LHCN-M2 (cell line): ENCODE results near the gene MEGF11. TPM values are rescaled to one million over a fixed set of nuclear protein-coding genes. Genes with fewer than 3 reads are reported as not detected.
A peak's percentile ranks its signal among the peaks of the same experiment; 100 is the strongest.

Source experiments
- DNase-seq: peaks from one replicate; pipeline ENCODE4 v3.0.0-alpha.2; 2012; ENCODE audit warnings: low read depth
- total RNA-seq: library from RNA; depleted of rRNA; stranded (reverse); fragments of >200 nt; gene quantifications from 2 replicates; pipeline ENCODE4 v1.2.3, GENCODE V29; 2014

MEGF11 gene
- total RNA-seq, 1 experiment from 2014 or later, result not detected

DNA sequence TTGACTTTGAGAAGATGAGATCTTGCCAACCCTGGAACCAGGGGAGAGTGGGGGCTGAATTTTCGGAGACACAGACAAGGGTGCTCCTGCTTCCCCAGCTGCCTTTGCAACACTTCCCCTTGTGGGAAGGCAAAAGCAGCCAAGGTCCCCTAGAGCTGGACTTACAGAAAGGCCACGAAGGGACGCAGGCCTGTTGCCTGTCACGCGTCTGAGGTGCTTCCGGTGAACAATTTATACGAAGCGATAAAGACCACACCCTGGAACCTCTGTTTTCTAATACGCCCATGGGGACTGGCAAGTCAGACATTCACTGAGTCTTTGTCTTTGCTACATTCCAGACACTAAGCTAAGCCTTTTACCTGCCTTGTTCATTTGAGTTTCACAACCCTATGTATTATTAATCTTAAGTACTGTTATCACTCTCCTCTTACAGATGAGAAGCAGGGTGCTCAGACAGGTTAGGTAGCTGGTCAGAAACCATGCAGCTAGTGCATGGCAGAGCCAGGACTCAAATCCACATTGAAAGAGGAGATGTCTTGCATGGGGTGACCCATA, 13.2 kb downstream of the MEGF11 start:
- no peak for DNase-seq

DNA sequence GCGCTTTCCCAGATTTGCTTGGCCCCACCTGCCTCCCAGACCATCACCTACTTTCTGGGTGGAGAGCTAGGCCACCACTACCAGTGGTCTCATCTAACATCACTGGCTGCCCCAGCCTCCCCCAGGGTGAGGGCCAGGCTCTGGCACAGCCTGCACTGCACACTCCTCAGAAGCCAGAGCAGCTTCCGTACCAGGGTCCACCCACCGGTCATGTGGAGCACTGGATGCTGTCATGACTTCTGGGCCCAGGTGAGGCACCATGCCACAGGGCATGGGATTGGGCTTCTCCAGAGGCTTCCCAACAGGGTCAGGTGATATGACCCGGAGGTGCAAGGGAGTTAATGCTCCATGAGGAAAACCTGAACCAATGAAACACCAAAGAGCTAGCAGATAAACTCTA, 14.0 kb downstream of the MEGF11 start:
- DNase-seq, result no peak

DNA sequence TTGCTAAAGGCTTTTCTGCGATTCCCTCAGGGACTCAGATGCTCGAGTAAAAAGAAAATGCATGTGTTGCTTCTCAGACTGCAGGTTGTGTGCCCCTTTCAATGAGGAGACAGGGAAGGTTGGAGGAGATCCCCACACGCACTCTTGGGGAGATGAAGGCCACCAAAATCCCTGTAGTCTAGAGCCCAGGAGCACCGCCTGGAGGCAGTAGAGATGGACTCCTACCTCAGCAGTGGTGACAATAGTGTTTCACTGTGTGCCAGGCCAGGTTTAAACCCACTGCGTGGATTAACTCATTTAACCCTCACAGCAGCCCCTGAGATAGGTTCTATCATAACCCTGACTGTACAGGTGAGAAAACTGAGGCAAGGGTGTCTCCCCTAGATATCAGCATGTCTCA, 15.2 kb downstream of the MEGF11 start:
- DNase-seq, result no peak

DNA sequence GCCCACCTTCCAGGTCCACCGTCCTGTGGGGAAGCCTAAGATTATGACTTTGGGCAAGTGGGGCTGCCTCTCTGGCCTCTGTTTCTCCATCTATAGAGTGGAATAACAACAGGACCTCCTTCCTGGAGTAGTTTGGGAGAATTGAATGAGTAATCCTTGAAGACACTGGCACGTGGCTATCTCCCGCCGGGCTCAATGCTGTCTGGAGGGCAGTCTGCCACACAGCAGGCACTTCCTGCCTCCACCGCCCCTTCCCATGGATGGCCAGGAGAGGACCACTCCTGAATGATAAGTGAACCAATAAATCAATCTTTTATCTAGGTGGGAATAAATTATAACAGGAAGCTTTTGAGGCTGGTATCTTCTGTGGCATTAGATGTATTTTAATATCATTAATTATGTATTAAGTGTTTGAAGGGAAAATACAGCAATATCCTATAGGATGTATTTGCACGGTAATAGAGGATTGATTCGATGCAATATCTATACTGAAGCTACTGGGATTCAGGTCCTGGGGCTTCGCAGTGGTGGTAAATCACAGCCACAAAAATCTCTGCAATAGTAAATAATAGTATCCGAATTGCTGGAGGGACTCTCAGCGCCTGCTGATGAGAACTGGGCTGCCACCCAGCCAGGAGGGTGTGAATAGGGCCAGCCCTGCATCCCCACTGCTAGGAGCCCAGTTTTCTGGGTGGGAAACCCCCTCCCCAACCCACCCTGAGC, 15.9 kb downstream of the MEGF11 start:
- DNase-seq, result no peak

DNA sequence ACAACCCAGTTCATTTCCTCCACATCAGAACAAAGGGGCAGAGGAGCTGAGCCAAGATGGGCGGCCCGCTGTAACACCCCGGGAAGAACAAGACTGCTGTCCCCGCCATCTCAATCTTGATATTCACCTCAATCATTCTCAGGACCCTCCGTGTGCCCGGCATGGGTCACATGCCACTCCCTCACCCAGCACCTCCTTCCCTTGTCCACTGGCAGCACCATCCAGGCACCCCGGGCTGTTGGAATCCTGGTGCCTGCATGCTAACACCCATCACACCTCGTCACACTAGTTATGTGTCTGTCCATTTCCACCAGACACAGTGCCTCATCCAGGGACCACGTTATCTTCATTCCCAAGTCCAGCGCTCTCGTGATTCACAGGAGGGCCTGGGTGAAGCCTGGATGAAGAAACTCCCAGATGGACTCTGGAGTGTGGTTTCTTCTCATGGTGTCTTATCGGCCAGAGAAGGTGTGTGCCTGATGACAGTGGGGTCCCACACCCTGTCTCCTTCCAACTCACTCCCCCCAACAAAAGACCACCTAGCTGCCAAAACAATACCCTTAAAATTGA, 16.7 kb downstream of the MEGF11 start:
- no peak for DNase-seq

DNA sequence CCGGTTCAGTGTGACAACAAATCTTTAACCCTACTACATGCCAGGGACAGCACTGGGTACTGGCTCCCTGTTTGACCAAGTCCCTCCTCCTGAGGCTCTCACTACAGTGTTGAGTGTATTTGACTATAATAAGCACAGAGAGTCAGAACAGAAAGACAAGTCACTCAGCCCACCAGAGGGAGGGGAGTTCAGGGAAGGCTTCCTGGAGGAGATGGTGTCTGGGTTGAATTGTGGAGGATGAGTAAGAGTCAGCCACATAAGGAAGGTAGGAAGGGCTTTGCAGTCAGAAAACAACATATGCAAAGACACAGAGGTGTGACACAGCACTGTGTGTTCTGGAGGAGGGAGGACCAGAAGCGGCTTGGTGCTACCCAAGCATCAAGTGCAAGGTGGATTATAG, 17.7 kb downstream of the MEGF11 start:
- no peak for DNase-seq

DNA sequence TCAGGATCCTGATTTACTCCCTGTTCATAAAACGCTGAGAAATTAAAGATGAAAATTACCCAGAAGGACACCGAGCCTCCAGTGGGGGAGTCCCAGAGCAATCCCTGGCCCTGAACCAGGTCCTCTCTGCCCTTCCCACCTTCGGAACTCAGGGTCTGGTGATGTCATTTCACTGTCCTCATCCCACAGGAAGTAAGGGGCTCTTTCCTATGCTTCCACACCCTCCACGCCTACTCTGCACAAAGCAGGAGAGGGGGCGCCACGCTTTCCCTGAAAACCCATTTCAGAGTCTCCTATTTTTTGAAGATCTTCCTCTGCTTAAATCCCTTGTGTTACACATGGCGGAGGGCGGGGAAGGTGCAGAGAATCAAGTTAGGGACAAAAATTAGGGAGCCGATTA, 18.8 kb downstream of the MEGF11 start:
- DNase-seq, result no peak

DNA sequence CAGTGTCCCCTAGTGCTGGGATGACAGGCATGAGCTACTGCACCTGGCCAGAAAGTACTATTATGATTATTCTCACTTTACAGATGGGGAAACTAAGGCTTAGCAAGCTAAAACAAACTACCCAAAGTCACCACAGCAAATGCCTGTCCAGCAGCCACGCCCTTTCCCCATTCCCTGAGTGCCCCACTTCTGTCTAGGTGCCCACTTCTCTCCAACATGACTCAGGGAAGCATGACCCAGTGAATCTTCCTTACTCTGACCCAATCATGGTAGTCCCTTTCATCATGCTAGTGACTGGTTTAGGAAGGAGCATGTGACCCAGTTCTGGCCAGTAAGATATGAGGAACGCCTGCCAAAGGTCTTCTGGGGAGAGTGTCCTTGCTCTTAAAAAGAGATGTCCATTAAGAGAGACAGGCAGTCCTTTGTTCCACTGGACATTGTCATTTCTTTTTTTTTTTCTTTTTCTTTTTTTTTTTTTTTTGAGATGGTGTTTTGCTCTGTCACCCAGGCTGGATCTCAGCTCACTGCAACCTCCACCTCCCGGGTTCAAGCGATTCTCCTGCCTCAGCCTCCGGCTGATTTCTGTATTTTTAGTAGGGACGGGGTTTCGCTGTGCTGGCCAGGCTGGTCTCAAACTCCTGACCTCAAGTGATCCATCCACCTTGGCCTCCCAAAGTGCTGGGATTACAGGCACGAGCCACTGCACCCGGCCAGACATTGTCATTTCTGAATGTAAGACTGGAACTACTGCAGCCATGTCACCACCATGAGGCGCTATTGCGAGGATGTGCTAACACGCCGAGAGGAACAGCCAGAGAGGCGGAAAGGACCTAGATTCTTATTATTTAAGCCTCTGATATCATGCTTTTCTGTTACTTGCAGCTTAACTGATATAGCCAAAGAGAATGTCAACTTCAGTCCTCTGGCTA, 19.8 kb downstream of the MEGF11 start:
- DNase-seq, result peak; percentile 28

DNA sequence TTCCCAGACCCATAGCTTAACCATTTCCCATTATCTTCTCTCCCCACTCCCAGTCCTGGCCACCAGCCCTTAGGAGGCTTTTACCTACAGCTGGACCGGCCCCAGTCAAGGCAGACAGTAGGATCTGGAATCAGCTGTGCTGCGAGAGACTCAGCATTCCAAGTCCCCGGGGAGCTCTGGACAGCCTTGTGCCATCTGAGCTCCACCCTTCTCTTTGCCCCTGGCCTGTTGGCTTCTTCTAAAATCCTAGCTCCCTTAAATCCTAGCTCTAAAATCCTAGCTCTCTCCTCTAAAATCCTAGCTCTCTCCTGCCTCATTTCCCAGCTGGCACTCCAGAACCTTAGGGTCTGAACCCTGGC, 21.3 kb downstream of the MEGF11 start:
- no peak for DNase-seq

DNA sequence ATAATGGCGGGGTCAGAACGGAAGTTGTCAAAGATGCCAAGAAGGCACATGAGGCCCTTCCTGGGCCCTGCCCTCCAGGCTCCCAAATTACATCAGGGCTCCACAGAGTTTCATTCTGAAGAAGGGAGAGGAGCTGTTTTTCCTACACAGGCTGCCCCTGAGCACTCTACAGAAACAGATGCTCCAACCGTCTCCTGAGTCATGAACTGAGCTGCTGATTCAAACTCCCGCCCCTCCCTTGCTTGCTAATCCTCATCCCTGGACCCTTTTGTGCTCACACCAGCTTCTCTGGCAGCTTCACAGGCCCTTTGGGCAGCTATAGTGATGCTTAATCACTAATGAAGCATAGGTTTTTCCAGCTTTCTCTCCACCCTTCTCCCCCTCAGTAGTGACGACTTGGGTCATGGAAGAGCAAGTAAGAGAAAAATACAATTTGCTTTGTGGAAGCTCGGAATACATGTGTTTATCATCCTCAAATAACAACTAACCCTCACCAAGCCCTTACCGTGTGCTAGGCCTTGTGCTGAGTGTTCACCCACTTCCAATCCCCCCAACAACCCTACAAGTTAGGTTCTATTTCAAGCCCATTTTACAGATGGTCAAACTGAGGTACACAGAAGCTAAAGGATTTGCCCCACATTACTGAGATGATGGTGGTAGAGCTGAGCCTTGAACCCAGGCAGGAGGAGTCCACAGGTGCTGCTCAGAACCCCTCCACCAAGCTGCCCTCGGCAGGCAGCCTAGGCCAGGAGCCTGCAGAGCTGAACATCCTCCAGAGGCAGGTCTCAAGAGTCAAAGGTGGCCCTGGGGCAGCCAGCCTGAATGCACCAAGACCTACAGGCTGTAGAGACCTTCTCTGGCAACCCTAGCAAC, 21.9 kb downstream of the MEGF11 start:
- peak; percentile 41 for DNase-seq

DNA sequence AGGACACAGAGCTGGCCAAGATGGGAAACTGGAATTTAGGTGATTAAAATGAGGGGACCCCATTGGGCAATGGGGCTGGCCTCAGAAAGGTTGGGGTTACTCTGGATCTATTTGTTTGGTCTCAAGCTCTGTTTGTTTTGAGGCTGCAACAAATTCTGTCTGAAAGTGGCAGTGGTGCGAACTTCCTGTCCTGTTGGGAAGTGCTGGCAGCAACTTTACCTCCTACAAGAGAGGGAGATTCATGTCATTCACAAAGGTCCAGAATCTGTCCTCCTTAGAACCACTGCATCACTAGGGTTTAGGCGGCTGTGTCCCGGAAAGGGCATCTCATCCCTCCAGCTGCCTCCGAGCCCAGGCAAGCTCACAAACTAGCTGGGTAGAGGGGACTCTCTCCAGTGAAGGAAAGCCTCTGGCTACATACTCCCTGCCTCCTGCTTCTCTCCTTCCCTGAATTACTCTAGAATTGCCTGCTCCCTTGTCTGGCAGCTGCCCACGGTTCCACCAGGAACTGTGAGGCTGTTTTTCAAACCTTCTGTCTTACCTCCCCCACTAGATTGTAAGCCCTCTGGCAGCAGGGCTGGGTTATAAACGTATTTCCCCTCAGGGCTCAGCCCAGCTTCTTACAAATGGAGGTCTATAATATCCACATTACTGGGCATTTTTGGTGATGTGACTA, 23.6 kb downstream of the MEGF11 start:
- DNase-seq, result no peak

DNA sequence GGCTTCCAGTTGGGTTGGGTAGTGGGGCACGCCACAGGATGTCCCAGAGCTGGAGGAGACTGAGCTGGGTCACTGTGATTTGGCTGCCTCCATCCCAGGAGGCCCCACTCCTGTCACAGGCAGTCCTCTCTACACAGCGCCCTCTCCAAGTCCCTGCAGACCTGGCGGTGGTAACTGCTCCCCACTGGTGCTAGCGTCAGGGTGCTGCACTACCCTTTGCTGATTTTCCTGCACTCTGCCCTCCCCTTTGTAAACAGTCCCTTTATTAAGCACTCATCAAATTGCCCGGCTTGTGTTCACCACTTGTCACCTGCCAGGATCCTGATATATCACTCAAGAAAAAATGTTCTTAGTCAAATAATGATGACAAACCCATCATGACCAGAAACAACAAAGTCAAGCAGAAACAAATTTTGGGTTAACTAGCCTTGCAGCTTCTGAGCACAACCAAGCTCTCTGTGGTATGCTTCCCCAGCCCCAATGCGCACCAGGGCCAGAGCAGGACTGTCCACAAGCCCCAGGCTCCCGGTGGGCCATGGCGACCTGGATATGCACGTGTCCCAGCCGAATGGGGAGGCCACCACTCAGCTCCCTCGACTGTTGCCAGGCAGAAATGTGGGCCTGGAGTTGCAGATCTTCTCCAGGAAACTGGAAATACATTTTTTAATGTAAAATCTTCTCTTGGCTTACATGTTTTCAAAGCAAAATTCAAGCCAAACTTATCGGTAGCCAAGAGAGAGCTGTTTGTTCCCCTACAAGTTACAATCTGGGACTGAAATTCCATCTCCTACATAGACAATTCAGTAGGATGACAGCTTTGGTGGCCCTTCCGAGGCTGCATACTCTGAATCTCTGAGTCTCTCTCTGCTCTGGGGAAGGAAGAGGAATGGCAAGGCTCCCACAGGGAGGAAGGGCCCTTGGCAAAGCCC, 24.5 kb downstream of the MEGF11 start:
- no peak for DNase-seq

DNA sequence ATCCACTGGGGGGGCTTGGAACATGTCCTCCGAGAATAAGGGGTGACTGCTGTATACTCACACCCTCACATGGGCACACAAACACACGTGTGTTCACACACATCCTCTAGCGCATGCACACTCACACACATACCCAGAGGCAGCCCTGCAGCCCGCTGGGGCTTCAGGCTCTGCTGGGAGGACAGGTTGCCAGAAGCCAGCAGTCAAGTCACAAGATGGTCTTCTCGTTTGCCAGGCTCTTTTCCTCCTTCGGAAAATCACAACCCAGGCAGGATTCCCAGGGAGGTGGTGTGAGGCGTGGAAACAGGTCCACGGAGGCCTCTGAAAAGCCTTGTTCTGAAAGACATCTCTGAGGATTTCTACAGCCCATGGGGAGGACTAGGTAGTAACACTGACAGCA, 26.8 kb downstream of the MEGF11 start:
- DNase-seq, result no peak

DNA sequence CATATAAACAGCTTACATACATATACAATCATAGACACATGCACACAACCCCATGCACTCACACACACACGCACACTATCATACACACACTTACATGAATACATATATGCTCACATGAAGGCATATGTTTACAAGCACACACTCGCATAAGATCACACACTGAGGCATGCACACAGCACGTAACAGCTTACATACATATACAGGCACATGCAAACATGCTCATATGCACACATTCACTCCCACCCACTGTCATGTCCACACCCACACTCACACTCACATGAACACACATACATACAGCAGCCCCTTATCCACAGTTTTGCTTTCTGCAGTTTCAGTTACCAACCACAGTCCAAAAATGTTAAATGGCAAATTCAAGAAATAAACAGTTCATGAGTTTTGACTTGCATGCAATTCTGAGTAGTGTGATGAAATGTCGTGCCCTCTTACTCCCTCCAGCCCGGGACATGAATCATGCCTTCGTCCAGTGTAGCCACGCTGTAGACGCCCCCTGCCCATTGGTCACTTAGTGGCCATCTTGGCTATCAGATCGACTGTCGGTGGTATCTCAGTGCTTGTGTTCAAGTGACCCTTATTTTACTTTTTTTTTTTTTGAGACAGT, 27.8 kb downstream of the MEGF11 start:
- no peak for DNase-seq

DNA sequence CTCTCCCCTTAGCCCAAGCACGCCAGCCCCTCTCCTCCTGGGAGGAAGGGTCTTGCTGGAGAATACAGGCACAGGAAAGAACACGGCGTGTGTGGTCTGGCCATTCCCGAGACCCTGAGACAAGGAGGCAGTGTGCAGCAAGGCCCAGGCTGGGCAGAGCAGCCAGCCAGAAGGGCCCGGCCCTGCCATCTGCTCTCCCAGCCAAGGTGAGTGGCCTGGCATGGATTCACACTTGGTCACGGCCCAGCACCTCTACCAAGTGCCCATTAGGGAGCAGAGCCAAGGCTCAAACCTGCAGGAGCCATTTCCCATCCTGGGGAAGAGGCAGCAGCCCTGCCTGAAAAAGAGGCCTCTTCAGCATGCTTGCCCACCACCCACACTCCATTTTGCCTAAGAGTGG, 28.6 kb downstream of the MEGF11 start:
- DNase-seq, result no peak

DNA sequence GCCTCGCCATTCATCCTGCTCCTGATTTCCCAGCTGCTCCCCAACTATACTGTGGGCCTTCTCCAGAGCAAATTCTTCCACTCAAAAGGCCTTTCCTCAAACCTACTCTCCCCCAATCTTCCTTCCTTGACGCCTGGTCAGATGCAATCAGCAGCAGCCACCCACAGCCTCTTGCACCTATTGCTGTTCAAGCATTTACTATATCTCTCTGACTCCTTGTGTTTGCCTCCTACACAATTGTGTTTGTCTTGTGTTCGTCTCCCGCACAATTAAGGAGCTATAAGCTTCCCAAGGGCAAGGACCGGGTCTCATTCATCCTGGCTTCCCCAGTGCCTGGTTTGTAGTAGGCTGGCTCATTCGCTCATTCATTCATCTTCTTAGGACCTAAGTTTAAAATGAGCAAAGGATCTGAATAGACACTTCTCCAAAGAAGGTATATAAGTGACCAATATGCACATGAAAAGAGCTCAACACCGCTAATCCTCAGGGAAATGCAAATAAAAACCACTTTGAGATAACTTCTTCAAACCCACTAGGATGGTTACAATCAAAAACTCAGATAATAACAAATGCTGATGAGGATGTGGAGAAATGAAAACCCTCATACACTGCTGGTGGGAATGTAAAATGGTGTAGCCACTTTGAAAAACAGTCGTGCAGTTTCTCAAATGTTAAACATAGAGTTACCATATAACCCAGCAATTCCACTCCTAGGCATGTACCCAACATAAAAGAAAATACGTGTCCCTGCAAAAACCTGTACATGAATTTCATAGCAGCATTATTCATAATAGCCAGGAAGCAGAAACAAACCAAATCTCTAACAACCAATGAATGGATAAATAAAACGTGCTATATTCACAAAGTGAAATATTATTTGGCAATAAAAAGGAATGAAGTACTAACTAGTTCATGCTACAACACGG, 31.0 kb downstream of the MEGF11 start:
- DNase-seq, result no peak

DNA sequence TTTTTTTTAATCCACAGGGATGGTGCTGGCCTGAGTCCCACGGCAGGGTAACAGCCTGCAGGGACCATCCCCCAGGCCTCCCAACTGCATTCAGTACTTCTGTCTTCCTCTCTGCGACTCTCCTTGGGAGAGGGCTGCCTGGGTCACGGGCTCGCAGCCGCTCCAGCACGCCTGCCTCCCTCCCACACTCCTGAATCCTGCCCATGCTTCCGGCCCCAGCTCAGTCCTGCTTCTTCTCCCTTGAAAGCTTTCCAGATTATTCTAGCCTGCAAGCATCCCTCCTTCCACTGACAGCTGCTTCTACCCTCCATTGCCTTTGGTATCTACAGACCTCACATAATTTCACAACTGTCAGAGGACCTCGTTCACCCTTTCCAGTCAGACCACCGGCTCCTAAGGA, 32.4 kb downstream of the MEGF11 start:
- DNase-seq, result no peak

DNA sequence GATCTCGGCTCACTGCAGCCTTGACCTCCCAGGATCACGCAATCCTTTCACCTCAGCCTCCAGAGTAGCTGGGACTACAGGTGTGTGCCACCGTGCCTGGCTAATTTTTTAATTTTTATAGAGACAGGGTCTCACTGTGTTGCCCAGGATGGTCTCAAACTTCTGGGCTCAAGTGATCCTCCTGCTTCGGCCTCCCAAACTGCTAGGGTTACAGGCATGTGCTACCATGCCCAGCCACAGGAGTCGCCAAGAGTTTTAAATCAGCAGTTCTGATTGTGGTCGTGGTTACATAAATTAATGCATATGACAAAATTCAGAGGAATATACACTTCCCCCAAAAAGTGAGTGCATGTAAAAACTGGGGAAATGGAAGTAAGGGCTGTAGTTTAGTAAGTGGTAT, 32.9 kb downstream of the MEGF11 start:
- no peak for DNase-seq
